PFSK-1 (cell line): ENCODE results near the gene SS18L1.

Experiments used
- POLR2AphosphoS5 ChIP-seq: IDR thresholded peaks from 2 replicates; pipeline ENCODE4 v1.6.1; 2012; ENCODE audit warnings: low read depth, mild to moderate bottlenecking, control low read depth, low read length, moderate library complexity
- TAF1 ChIP-seq: IDR thresholded peaks from 2 replicates; pipeline ENCODE4 v1.6.1; 2012; ENCODE audit warnings: low read length, control low read depth, borderline replicate concordance; ENCODE audit not compliant: insufficient read depth

DNA sequence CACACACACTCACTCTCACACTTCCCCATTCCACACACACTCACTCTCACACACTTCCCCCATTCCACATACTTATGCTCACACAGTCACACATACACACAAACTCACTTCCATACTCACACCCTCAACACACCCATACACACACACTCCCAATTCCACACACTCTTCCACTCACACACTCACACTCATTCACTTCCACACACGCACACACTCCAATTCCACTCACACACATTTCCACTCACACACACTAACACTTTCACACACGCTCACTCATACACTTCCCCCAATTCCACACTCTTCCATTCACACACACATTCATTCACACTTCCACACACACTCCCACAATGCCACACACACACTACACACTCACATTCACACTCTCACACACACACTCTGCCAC lies 86.7 kb downstream of the SS18L1 start:
- TF ChIP-seq POLR2AphosphoS5 (no peak), TAF1 (no peak)
